GM12891 (cell line): Measurements from ENCODE around the gene DSG3.

ENCODE experiments used
- PAX5 ChIP-seq: IDR thresholded peaks from 2 replicates; pipeline ENCODE4 v1.6.1; 2011; ENCODE audit warnings: low read length, moderate library complexity, mild to moderate bottlenecking; ENCODE audit not compliant: insufficient read depth, severe bottlenecking
- POLR2A ChIP-seq: IDR thresholded peaks from 2 replicates; pipeline ENCODE4 v1.6.1; 2011; ENCODE audit warnings: low read depth, low read length, control low read depth
- POLR2AphosphoS5 ChIP-seq: IDR thresholded peaks from 2 replicates; pipeline ENCODE4 v1.6.1; 2011; ENCODE audit warnings: low read depth, low read length, control low read depth
- POU2F2 ChIP-seq: IDR thresholded peaks from 2 replicates; pipeline ENCODE4 v1.6.1; 2011; ENCODE audit warnings: low read depth, mild to moderate bottlenecking, control low read depth, low read length, moderate library complexity

DNA sequence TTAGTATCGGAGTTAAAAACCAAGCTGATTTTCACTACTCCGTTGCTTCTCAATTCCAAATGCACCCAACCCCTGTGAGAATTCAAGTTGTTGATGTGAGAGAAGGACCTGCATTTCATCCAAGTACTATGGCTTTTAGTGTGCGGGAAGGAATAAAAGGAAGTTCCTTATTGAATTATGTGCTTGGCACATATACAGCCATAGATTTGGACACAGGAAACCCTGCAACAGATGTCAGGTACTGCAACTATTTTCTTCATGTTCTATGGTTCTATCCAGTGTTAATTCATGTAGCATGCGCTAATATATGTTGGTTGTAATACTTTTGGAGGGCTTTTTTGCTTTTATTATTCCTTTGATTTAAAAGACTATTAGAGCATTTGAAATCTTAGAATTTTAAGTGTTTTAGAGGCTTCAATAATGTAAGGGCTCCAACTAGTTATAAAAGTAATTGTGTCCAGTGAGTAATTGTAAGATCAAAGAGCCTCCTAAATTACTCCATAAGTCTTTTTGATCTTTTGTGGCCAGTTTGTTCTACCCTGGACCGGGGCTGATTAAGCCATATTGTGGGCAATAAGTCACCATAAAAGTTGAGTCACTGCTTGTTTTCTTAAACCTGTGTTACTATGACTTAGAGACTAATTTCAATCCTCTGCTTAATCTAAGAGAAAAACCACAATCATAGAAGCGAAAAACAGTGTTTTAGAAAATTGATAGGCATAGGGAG lies 48.1 kb upstream of the DSG3 start:
- no peak for TF ChIP-seq POLR2A
- no peak for TF ChIP-seq PAX5
- no peak for TF ChIP-seq POLR2AphosphoS5
- TF ChIP-seq POU2F2, result no peak
